ENCODE results near the gene KCNN3. TPM values are rescaled to one million over a fixed set of nuclear protein-coding genes. Genes with fewer than 3 reads are reported as not detected.
A peak's percentile ranks its signal among the peaks of the same experiment; 100 is the strongest.

The KCNN3 gene
- total RNA-seq, 6 donors from 2014 or later, result 2.7 to 6.6 (median 3.7) TPM

- WGBS, 2 donors, result 45 to 63% methylated on average over 5 of the region's 5 CpGs
- ATAC-seq (ENCODE audit: low FRiP score in 2 of 2) (no peak), DNase-seq (no peak)
- Histone ChIP-seq H3K4me1 (peaks cover 5 to 24% (median 19%) of the 10 kb centered on the region in 4 donors), H3K9me3 (no peaks in the 10 kb centered on the region), H3K27ac (peak overlapping the region in 1 of 4 donors; percentile 25), H3K4me3 (no peak overlapping the region), H3K36me3 (no peaks in the 10 kb centered on the region), H3K27me3 (no peaks in the 10 kb centered on the region)
- TF ChIP-seq EP300 (IDR thresholded peaks at IDR 0.05) (no peak), POLR2A (IDR thresholded peaks at IDR 0.05) (no peak), CTCF (IDR thresholded peaks at IDR 0.05) (no peak), POLR2AphosphoS5 (IDR thresholded peaks at IDR 0.05) (no peak)
These were observed 36.2 kb downstream of the KCNN3 start for GRCh38 chr1:154833841-154834240.

GRCh38 chr1:154833209-154833608 lies 36.9 kb downstream of the KCNN3 start:
- ATAC-seq (ENCODE audit: low FRiP score in 2 of 2), result no peak
- 69 to 86% methylated on average over 9 of the region's 9 CpGs for WGBS, 2 donors

GRCh38 chr1:154832384-154832783 lies 37.7 kb downstream of the KCNN3 start:
- H3K9me3 ChIP-seq, result no peaks in the 10 kb centered on the region
- H3K36me3 ChIP-seq, result no peaks in the 10 kb centered on the region
- peaks cover 5 to 24% (median 19%) of the 10 kb centered on the region in 4 donors for H3K4me1 ChIP-seq
- H3K27ac ChIP-seq, result no peak overlapping the region
- no peak overlapping the region for H3K4me3 ChIP-seq
- no peak for ATAC-seq (ENCODE audit: low FRiP score in 2 of 2)
- H3K27me3 ChIP-seq, result no peaks in the 10 kb centered on the region
- TF ChIP-seq CTCF (IDR thresholded peaks at IDR 0.05) (no peak), POLR2AphosphoS5 (IDR thresholded peaks at IDR 0.05) (no peak), EP300 (IDR thresholded peaks at IDR 0.05) (no peak), POLR2A (IDR thresholded peaks at IDR 0.05) (no peak)
- DNase-seq, result no peak
- WGBS, 2 donors, result 79 to 93% methylated on average over 2 of the region's 2 CpGs

More at GRCh38 chr1:154833209-154833608, 36.9 kb downstream of the KCNN3 start:
- H3K27ac ChIP-seq, result no peak overlapping the region
- no peak overlapping the region for H3K4me3 ChIP-seq
- H3K4me1 ChIP-seq, result peaks cover 5 to 24% (median 19%) of the 10 kb centered on the region in 4 donors
- H3K9me3 ChIP-seq, result no peaks in the 10 kb centered on the region
- no peaks in the 10 kb centered on the region for H3K27me3 ChIP-seq
- TF ChIP-seq EP300 (IDR thresholded peaks at IDR 0.05) (no peak), POLR2AphosphoS5 (IDR thresholded peaks at IDR 0.05) (no peak), CTCF (IDR thresholded peaks at IDR 0.05) (no peak), POLR2A (IDR thresholded peaks at IDR 0.05) (no peak)
- H3K36me3 ChIP-seq, result no peaks in the 10 kb centered on the region
- DNase-seq, result no peak

- TF ChIP-seq POLR2A (IDR thresholded peaks at IDR 0.05), result no peak
- TF ChIP-seq EP300 (IDR thresholded peaks at IDR 0.05), result no peak
- no peak for TF ChIP-seq CTCF (IDR thresholded peaks at IDR 0.05)
- no peak for TF ChIP-seq POLR2AphosphoS5 (IDR thresholded peaks at IDR 0.05)
- DNase-seq, result no peak
- Histone ChIP-seq H3K27ac (no peak overlapping the region), H3K36me3 (no peaks in the 10 kb centered on the region), H3K4me3 (no peak overlapping the region), H3K4me1 (peaks cover 5 to 24% (median 13%) of the 10 kb centered on the region in 4 donors), H3K9me3 (no peaks in the 10 kb centered on the region), H3K27me3 (no peaks in the 10 kb centered on the region)
- 85 to 91% methylated on average over 2 of the region's 2 CpGs for WGBS, 2 donors
- no peak for ATAC-seq (ENCODE audit: low FRiP score in 2 of 2)
These were observed 38.6 kb downstream of the KCNN3 start for GRCh38 chr1:154831462-154831861.

- DNase-seq (no peak), ATAC-seq (ENCODE audit: low FRiP score in 2 of 2) (no peak)
- no peak for TF ChIP-seq EP300 (IDR thresholded peaks at IDR 0.05)
- TF ChIP-seq CTCF (IDR thresholded peaks at IDR 0.05), result no peak
- no peak for TF ChIP-seq POLR2A (IDR thresholded peaks at IDR 0.05)
- Histone ChIP-seq H3K36me3 (no peaks in the 10 kb centered on the region), H3K27me3 (no peaks in the 10 kb centered on the region), H3K4me1 (peaks cover 0 to 6% (median 0%) of the 10 kb centered on the region in 4 donors), H3K9me3 (no peaks in the 10 kb centered on the region), H3K4me3 (no peak overlapping the region), H3K27ac (no peak overlapping the region)
- 85 to 93% methylated on average over 5 of the region's 5 CpGs for WGBS, 2 donors
These were observed 41.0 kb downstream of the KCNN3 start for GRCh38 chr1:154829062-154829461.
